ENCODE measurements around the gene SUV39H2. TPM values are rescaled to one million over a fixed set of nuclear protein-coding genes. Genes with fewer than 3 reads are reported as not detected.

Gene SUV39H2
- polyA plus RNA-seq, 1 donor from 2014 or later = 19.4 TPM

DNA sequence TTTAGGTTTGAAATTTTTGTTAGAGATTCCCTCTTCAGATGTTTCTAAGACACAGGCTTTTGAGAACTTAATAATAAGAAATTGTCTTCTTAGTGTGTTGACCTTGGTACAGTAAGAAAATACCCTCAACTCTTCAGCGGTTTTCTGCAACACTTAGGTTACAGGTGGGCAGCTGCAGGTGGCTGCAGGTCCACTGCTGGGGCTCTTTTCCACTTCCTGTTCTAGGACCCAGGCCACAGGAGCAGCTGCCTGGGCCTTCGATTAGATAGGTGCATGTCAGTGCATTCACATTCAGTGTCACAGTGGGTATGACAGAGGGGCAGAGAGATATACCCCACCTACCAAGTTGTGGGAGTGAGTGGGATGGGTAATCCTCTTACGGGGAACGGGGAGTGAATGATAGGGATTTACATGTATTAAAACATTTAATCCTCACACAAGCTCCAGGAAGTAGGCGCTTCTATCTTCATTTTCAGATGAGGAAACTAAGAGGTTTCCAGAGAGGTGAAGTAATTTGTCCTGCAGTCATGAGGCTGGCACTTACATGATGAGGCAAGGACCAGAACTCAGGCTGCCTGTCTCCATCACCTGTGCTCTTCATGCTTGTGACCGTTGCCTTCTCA, 20.2 kb upstream of the SUV39H2 start:
- Histone ChIP-seq H3K9me3 (ENCODE audit: low read length) (no peaks in the 10 kb centered on the region), H3K27me3 (ENCODE audit: insufficient read depth, low read depth, low read length) (no peaks in the 10 kb centered on the region), H3K9me2 (ENCODE audit: insufficient read depth, low read length) (no peaks in the 10 kb centered on the region), H3K4me2 (ENCODE audit: low read length) (no peak overlapping the region), H3K36me3 (ENCODE audit: insufficient read depth, low read length) (no peaks in the 10 kb centered on the region), H3K79me2 (replicated peaks; ENCODE audit: insufficient read depth, low read length) (no peaks in the 10 kb centered on the region), H2AFZ (ENCODE audit: low read depth, low read length) (no peak overlapping the region), H4K20me1 (ENCODE audit: insufficient read depth) (no peaks in the 10 kb centered on the region), H3K4me3 (ENCODE audit: low read length) (no peak overlapping the region), H3K27ac (ENCODE audit: low read length) (no peak overlapping the region), H3K9ac (ENCODE audit: low read length) (no peak overlapping the region), H3F3A (ENCODE audit: insufficient read depth, low read length, poor library complexity, severe bottlenecking) (no peaks in the 10 kb centered on the region)
- TF ChIP-seq POLR2AphosphoS5 (IDR thresholded peaks at IDR 0.05) (no peak), EP300 (conservative IDR thresholded peaks at IDR 0.05; ENCODE audit: poor library complexity, severe bottlenecking) (no peak), MXI1 (conservative IDR thresholded peaks at IDR 0.05; ENCODE audit: poor library complexity, severe bottlenecking) (no peak), EZH2 (IDR thresholded peaks at IDR 0.05; ENCODE audit: borderline replicate concordance, insufficient read depth, low read length, poor library complexity, severe bottlenecking) (no peak), RAD21 (conservative IDR thresholded peaks at IDR 0.05) (no peak), TAF1 (IDR thresholded peaks at IDR 0.05; ENCODE audit: low read depth) (no peak), SMC3 (conservative IDR thresholded peaks at IDR 0.05; ENCODE audit: poor library complexity) (no peak)
- TF ChIP-seq, protein P1, sequence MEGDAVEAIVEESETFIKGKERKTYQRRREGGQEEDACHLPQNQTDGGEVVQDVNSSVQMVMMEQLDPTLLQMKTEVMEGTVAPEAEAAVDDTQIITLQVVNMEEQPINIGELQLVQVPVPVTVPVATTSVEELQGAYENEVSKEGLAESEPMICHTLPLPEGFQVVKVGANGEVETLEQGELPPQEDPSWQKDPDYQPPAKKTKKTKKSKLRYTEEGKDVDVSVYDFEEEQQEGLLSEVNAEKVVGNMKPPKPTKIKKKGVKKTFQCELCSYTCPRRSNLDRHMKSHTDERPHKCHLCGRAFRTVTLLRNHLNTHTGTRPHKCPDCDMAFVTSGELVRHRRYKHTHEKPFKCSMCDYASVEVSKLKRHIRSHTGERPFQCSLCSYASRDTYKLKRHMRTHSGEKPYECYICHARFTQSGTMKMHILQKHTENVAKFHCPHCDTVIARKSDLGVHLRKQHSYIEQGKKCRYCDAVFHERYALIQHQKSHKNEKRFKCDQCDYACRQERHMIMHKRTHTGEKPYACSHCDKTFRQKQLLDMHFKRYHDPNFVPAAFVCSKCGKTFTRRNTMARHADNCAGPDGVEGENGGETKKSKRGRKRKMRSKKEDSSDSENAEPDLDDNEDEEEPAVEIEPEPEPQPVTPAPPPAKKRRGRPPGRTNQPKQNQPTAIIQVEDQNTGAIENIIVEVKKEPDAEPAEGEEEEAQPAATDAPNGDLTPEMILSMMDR (IDR thresholded peaks at IDR 0.05; ENCODE audit: poor library complexity, severe bottlenecking) = no peak
- TF ChIP-seq, protein P2, sequence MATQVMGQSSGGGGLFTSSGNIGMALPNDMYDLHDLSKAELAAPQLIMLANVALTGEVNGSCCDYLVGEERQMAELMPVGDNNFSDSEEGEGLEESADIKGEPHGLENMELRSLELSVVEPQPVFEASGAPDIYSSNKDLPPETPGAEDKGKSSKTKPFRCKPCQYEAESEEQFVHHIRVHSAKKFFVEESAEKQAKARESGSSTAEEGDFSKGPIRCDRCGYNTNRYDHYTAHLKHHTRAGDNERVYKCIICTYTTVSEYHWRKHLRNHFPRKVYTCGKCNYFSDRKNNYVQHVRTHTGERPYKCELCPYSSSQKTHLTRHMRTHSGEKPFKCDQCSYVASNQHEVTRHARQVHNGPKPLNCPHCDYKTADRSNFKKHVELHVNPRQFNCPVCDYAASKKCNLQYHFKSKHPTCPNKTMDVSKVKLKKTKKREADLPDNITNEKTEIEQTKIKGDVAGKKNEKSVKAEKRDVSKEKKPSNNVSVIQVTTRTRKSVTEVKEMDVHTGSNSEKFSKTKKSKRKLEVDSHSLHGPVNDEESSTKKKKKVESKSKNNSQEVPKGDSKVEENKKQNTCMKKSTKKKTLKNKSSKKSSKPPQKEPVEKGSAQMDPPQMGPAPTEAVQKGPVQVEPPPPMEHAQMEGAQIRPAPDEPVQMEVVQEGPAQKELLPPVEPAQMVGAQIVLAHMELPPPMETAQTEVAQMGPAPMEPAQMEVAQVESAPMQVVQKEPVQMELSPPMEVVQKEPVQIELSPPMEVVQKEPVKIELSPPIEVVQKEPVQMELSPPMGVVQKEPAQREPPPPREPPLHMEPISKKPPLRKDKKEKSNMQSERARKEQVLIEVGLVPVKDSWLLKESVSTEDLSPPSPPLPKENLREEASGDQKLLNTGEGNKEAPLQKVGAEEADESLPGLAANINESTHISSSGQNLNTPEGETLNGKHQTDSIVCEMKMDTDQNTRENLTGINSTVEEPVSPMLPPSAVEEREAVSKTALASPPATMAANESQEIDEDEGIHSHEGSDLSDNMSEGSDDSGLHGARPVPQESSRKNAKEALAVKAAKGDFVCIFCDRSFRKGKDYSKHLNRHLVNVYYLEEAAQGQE (IDR thresholded peaks at IDR 0.05; ENCODE audit: borderline replicate concordance) = no peak

DNA sequence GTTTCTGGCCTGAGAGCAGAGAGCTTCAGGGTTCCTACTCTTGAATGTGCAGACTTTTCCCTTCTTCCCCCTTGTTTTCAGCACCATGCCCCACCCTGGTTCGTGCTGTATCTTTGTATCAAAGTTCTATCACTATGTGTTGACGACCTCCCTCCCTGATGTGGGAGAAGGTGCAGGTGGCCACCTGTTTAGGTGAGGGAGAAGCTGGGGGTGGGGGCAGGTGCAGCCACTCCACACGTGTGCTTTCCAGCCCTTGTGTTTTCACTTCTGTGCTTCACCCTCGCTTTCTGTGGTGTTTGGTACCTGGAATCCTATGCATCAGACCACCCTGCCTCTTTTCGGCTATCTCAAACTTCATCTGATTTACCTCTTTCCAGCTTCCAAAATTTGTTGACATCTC, 19.6 kb upstream of the SUV39H2 start:
- Histone ChIP-seq H3K4me2 (ENCODE audit: low read length) (no peak overlapping the region), H3F3A (ENCODE audit: insufficient read depth, low read length, poor library complexity, severe bottlenecking) (no peaks in the 10 kb centered on the region), H3K27ac (ENCODE audit: low read length) (no peak overlapping the region), H3K27me3 (ENCODE audit: insufficient read depth, low read depth, low read length) (no peaks in the 10 kb centered on the region), H4K20me1 (ENCODE audit: insufficient read depth) (no peaks in the 10 kb centered on the region), H3K36me3 (ENCODE audit: insufficient read depth, low read length) (no peaks in the 10 kb centered on the region), H2AFZ (ENCODE audit: low read depth, low read length) (no peak overlapping the region), H3K4me3 (ENCODE audit: low read length) (no peak overlapping the region), H3K79me2 (replicated peaks; ENCODE audit: insufficient read depth, low read length) (no peaks in the 10 kb centered on the region), H3K9ac (ENCODE audit: low read length) (no peak overlapping the region), H3K9me3 (ENCODE audit: low read length) (no peaks in the 10 kb centered on the region), H3K9me2 (ENCODE audit: insufficient read depth, low read length) (no peaks in the 10 kb centered on the region)
- TF ChIP-seq EP300 (conservative IDR thresholded peaks at IDR 0.05; ENCODE audit: poor library complexity, severe bottlenecking) = no peak
- no peak for TF ChIP-seq EZH2 (IDR thresholded peaks at IDR 0.05; ENCODE audit: borderline replicate concordance, insufficient read depth, low read length, poor library complexity, severe bottlenecking)
- no peak for TF ChIP-seq MXI1 (conservative IDR thresholded peaks at IDR 0.05; ENCODE audit: poor library complexity, severe bottlenecking)
- no peak for TF ChIP-seq POLR2AphosphoS5 (IDR thresholded peaks at IDR 0.05)
- no peak for TF ChIP-seq SMC3 (conservative IDR thresholded peaks at IDR 0.05; ENCODE audit: poor library complexity)
- TF ChIP-seq, protein P2 (IDR thresholded peaks at IDR 0.05; ENCODE audit: borderline replicate concordance) = no peak
- TF ChIP-seq RAD21 (conservative IDR thresholded peaks at IDR 0.05) = no peak
- TF ChIP-seq, protein P1 (IDR thresholded peaks at IDR 0.05; ENCODE audit: poor library complexity, severe bottlenecking) = no peak
- TF ChIP-seq TAF1 (IDR thresholded peaks at IDR 0.05; ENCODE audit: low read depth) = no peak

All from neural cell (in vitro differentiated cells).